NB4 (cell line): ENCODE data around the gene TTC19.

Experiments used
- MAX ChIP-seq: IDR thresholded peaks from 2 replicates; pipeline ENCODE4 v1.6.1; 2011; ENCODE audit warnings: low read depth, low read length
- MYC ChIP-seq: IDR thresholded peaks from 2 replicates; pipeline ENCODE4 v1.6.1; 2011; ENCODE audit warnings: low read depth, low read length
- POLR2A ChIP-seq: IDR thresholded peaks from 2 replicates; pipeline ENCODE4 v1.6.1; 2011; ENCODE audit warnings: mild to moderate bottlenecking; ENCODE audit not compliant: insufficient read length; ENCODE audit errors: extremely low read depth
- TF ChIP-seq, protein P1 (sequence below): IDR thresholded peaks from one replicate; pipeline ENCODE4 v1.5.1; 2012; ENCODE audit warnings: low read depth, low read length

GRCh38 chr17:15967706-15968399 lies 31.8 kb upstream of the TTC19 start:
- TF ChIP-seq, protein P1, sequence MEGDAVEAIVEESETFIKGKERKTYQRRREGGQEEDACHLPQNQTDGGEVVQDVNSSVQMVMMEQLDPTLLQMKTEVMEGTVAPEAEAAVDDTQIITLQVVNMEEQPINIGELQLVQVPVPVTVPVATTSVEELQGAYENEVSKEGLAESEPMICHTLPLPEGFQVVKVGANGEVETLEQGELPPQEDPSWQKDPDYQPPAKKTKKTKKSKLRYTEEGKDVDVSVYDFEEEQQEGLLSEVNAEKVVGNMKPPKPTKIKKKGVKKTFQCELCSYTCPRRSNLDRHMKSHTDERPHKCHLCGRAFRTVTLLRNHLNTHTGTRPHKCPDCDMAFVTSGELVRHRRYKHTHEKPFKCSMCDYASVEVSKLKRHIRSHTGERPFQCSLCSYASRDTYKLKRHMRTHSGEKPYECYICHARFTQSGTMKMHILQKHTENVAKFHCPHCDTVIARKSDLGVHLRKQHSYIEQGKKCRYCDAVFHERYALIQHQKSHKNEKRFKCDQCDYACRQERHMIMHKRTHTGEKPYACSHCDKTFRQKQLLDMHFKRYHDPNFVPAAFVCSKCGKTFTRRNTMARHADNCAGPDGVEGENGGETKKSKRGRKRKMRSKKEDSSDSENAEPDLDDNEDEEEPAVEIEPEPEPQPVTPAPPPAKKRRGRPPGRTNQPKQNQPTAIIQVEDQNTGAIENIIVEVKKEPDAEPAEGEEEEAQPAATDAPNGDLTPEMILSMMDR: no peak
- TF ChIP-seq MYC: no peak
- no peak for TF ChIP-seq MAX
- TF ChIP-seq POLR2A: no peak
